GM12878 (cell line): ENCODE data around the gene SAMD7. TPM values are rescaled to one million over a fixed set of nuclear protein-coding genes. Genes with fewer than 3 reads are reported as not detected.

Source experiments
- ATAC-seq: fragments of 200-7000 bp; cut with Tn5 transposase; 3 replicates; pipeline ENCODE4 v1.9.1; 2020; ENCODE audit warnings: mild to moderate bottlenecking, moderate library complexity
- BruUV-seq: library from RNA; stranded (reverse); fragments of 400-500 nt; replicated peaks from 2 replicates; lab custom pipeline; 2021; lab: Mats Ljungman, UMichigan
- CTCF ChIA-PET: fragments of 300-600 bp; sonication (Branson Sonifier 250); formaldehyde crosslinking; extraction: SDS; loops from one replicate; lab custom pipeline; 2021; ENCODE audit warnings: inconsistent platforms; lab: Yijun Ruan, JAX
- POLR2A ChIA-PET: fragments of 350-600 bp; formaldehyde crosslinking; extraction: SDS; loops from one replicate; lab custom pipeline; 2021; ENCODE audit warnings: inconsistent platforms; lab: Charles Lee
- RAD21 ChIA-PET: fragments of 300-600 bp; sonication (Branson Sonifier 250); formaldehyde crosslinking; loops from one replicate; lab custom pipeline; 2023; ENCODE audit warnings: antibody characterized with exemption; ENCODE audit not compliant: unreplicated experiment; lab: Charles Lee
- SMC1A ChIA-PET: fragments of 300-600 bp; sonication (Branson Sonifier 250); formaldehyde crosslinking; loops from one replicate; lab custom pipeline; 2023; ENCODE audit not compliant: unreplicated experiment, uncharacterized antibody; lab: Charles Lee
- DNase-seq: peaks from one replicate; pipeline ENCODE4 v3.0.0-alpha.2; 2011; ENCODE audit warnings: low read depth, low spot score
- FAIRE-seq: peaks from 3 replicates; lab custom pipeline; 2011; peaks lifted over from hg19 to GRCh38; lab: Jason Lieb, UNC
- H2AFZ ChIP-seq: 2 replicates; pipeline ENCODE4 v1.6.0; 2011; ENCODE audit warnings: low read depth, low read length, control low read depth; ENCODE audit not compliant: control insufficient read depth
- H3K27ac ChIP-seq: 2 replicates; pipeline ENCODE4 v1.5.1; 2011; ENCODE audit warnings: control low read depth; ENCODE audit not compliant: control insufficient read depth, insufficient read depth
- H3K27me3 ChIP-seq, 2 experiments: replicated peaks in 1 of 2; 2 replicates each; pipeline versions ENCODE4 v1.6.0 to v1.6.1; 2011; ENCODE audit warnings: low read length in 1 of 2; ENCODE audit not compliant: control insufficient read depth in 2 of 2, insufficient read depth in 2 of 2
- H3K36me3 ChIP-seq, 2 experiments: 2 replicates each; pipeline ENCODE4 v1.5.1; 2011; ENCODE audit warnings: low read length in 1 of 2; ENCODE audit not compliant: control insufficient read depth in 2 of 2, insufficient read depth in 2 of 2
- H3K4me1 ChIP-seq: 2 replicates; pipeline ENCODE4 v1.6.1; 2011; ENCODE audit warnings: mild to moderate bottlenecking, low read length, moderate library complexity, mixed read lengths; ENCODE audit not compliant: control insufficient read depth, insufficient read depth
- H3K4me2 ChIP-seq: 2 replicates; pipeline ENCODE4 v1.6.0; 2011; ENCODE audit warnings: control low read depth; ENCODE audit not compliant: control insufficient read depth, insufficient read depth
- H3K4me3 ChIP-seq: fragments of 200-600 bp; sonication (generic); 2 replicates; pipeline ENCODE4 v1.5.1; 2016
- H3K79me2 ChIP-seq: 2 replicates; pipeline ENCODE4 v1.6.0; 2011; ENCODE audit warnings: low read length; ENCODE audit not compliant: control insufficient read depth, insufficient read depth
- H3K9ac ChIP-seq: 2 replicates; pipeline ENCODE4 v1.8.0; 2011; ENCODE audit warnings: low read length, control low read depth, mixed read lengths; ENCODE audit not compliant: control insufficient read depth, insufficient read depth
- H3K9me3 ChIP-seq: replicated peaks from 3 replicates; pipeline ENCODE4 v1.5.1; 2011; ENCODE audit warnings: mild to moderate bottlenecking, low read length; ENCODE audit not compliant: control insufficient read depth, insufficient read depth
- H4K20me1 ChIP-seq: 2 replicates; pipeline ENCODE4 v1.6.0; 2011; ENCODE audit not compliant: control insufficient read depth, insufficient read depth
- BHLHE40 ChIP-seq, 2 experiments: fragments of 450-650 bp in 1 of 2; IDR thresholded peaks; 2 replicates each; pipeline ENCODE4 v1.6.1; 2011 to 2017; ENCODE audit warnings: low read depth in 2 of 2, borderline replicate concordance in 1 of 2, improper control_type of control experiment in 1 of 2, low read length in 1 of 2, mild to moderate bottlenecking in 1 of 2
- E2F4 ChIP-seq: IDR thresholded peaks from 2 replicates; pipeline ENCODE4 v1.6.1; 2012; ENCODE audit warnings: low read depth, low read length, improper control_type of control experiment
- NBN ChIP-seq: fragments of 450-650 bp; IDR thresholded peaks from 2 replicates; pipeline ENCODE4 v1.6.1; 2016
- WGBS: methylation state at CpG from one replicate; pipeline ENCODE4 v1.1.6; 2016; ENCODE audit warnings: low lambda C conversion rate; ENCODE audit not compliant: insufficient replicate concordance, insufficient coverage; ENCODE audit errors: missing lambda C conversion rate; 5-methylcytosine and 5-hydroxymethylcytosine counted together
- in situ Hi-C: fragments of 300-500 bp; cut with MboI; formaldehyde crosslinking; loops from 9 replicates; pipeline ENCODE4 v1.14.3; 2018; ENCODE audit warnings: mixed read lengths
- intact Hi-C: fragments of 100-400 bp; cut with micrococcal nuclease; formaldehyde crosslinking; loops from one replicate; pipeline ENCODE4 v1.14.2; 2022; ENCODE audit not compliant: unreplicated experiment
- polyA plus RNA-seq, 11 experiments: library from polyadenylated mRNA; depleted of rRNA in 4 of 11; unstranded in 6 of 11; stranded (reverse) in 5 of 11; fragments of >200 nt; fragmentation: Nextera tagmentation in 4 of 11; fragmentation: Illumina TruSeq in 1 of 11; extraction: Ambion mirVana in 4 of 11; extraction: Trizol in 1 of 11; gene quantifications; 1 replicate in 1 of 11; 2 replicates in 10 of 11; pipeline versions ENCODE4 v1.2.1 to v1.2.3, GENCODE V29; 2011 to 2016; ENCODE audit warnings: inconsistent platforms in 2 of 11, missing spikeins in 2 of 11, low read depth in 1 of 11
- total RNA-seq, 4 experiments: library from RNA; depleted of rRNA in 3 of 4; stranded (reverse); fragments of >200 nt in 3 of 4; fragmentation: Illumina TruSeq in 1 of 4; extraction: Trizol in 1 of 4; gene quantifications; 2 replicates each; pipeline versions ENCODE4 v1.2.1 to v1.2.3, GENCODE V29; 2013 to 2021

The SAMD7 gene
- total and polyA plus RNA-seq, 10 of the 15 experiments (the other 5 are each of a cell fraction or from before 2014, with no cell fraction given): 0.03 to 0.11 (median 0.07) TPM; not detected in 3

DNA sequence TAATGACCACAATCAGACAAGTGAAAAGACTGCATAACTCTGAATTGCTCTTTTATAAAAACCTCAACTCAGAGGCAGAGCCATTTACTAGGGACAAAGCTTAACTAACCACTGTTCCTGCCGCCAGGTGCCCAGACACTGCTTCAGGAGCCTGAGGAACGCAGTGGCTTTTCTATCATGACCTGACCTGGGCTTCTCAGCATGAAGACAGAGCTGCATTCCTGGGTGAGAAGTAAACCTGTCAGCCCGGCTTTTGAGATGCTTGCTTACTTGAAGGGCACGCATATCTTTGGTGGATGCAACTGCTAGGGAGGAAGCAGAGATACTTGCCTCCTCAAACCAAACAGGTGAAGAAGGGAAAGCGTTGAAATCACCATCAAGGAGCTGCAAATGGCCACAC lies 49.5 kb upstream of the SAMD7 start:
- intact Hi-C loops: loop anchor here (2.0 kb wide), 1 partner anchor 99 kb away; no protein-coding TSS in a partner anchor
- WGBS: 47% methylated on average over 5 of the region's 5 CpGs
- in situ Hi-C loops: loop anchor here (10.0 kb wide), 1 partner anchor 193 kb away; no protein-coding TSS in a partner anchor
- no peaks in the 10 kb centered on the region for H3K79me2 ChIP-seq
- no peak overlapping the region for H3K4me2 ChIP-seq
- no TSS peak for BruUV-seq
- ChIA-PET CTCF (interaction anchor here (0.6 to 5.1 kb wide), 24 partner anchors 8 to 712 kb away, joined by 3 to 65 read pairs (median 4); partner anchors contain the start of gene SEC62), RAD21 (interaction anchor here (0.9 to 3.2 kb wide), 8 partner anchors 48 to 192 kb away, joined by 3 to 17 read pairs (median 4); partner anchors contain the start of gene SEC62), SMC1A (interaction anchor here (0.8 to 7.2 kb wide), 12 partner anchors 48 to 721 kb away, joined by 3 to 56 read pairs (median 6); partner anchors contain the start of genes LRRC34, LRRIQ4 and SEC62), POLR2A (interaction anchor here (0.6 to 1.6 kb wide), 2 partner anchors 17 to 105 kb away, joined by 4 read pairs; no protein-coding TSS in a partner anchor)
- no peaks in the 10 kb centered on the region for H3K36me3 ChIP-seq
- peaks cover 16% of the 10 kb centered on the region for H3K4me1 ChIP-seq
- no peak for FAIRE-seq
- no peak overlapping the region for H3K4me3 ChIP-seq
- peaks cover 0 to 4% of the 10 kb centered on the region in 2 experiments; a peak in 2 of 4 replicates for H3K27me3 ChIP-seq
- no peaks in the 10 kb centered on the region for H4K20me1 ChIP-seq
- H2AFZ ChIP-seq: no peak overlapping the region
- TF ChIP-seq NBN (no peak), E2F4 (no peak), BHLHE40 (IDR thresholded peaks at IDR 0.05; ENCODE audit: borderline replicate concordance in 1 of 2, low read depth in 2 of 2, low read length in 1 of 2) (no peak)
- no peaks in the 10 kb centered on the region for H3K9me3 ChIP-seq
- no peak for ATAC-seq
- H3K9ac ChIP-seq: no peak overlapping the region
- no peak for DNase-seq
- no peak overlapping the region for H3K27ac ChIP-seq
